HepG2 (cell line): ENCODE measurements around the gene ARL2. TPM values are rescaled to one million over a fixed set of nuclear protein-coding genes. Genes with fewer than 3 reads are reported as not detected.
A peak's percentile ranks its signal among the peaks of the same experiment; 100 is the strongest.

Source experiments
- HES4 ChIP-seq: sonication (generic); formaldehyde crosslinking; IDR thresholded peaks from 2 replicates; pipeline ENCODE4 v1.9.0; 2021; ENCODE audit warnings: mild to moderate bottlenecking, missing genetic modification reagents, borderline replicate concordance
- KAT7 ChIP-seq: IDR thresholded peaks from 2 replicates; pipeline ENCODE4 v1.6.1; 2018; ENCODE audit warnings: borderline replicate concordance, missing compliant biosample characterization
- LCORL ChIP-seq, 2 experiments: fragments of 450-650 bp in 1 of 2; sonication (generic) in 1 of 2; formaldehyde crosslinking in 1 of 2; IDR thresholded peaks; 2 replicates each; pipeline versions ENCODE4 v1.5.0 to v1.6.1; 2017 to 2020; ENCODE audit warnings: antibody characterized with exemption in 1 of 2, missing genetic modification reagents in 1 of 2
- MTF2 ChIP-seq: sonication (generic); formaldehyde crosslinking; IDR thresholded peaks from 2 replicates; pipeline ENCODE4 v1.5.0; 2020; ENCODE audit warnings: missing genetic modification reagents, borderline replicate concordance
- NR2F2 ChIP-seq: IDR thresholded peaks from 2 replicates; pipeline ENCODE4 v1.6.1; 2012; ENCODE audit warnings: low read depth, inconsistent platforms, borderline replicate concordance
- POLR2G ChIP-seq: fragments of 200-400 bp; formaldehyde crosslinking; IDR thresholded peaks from 2 replicates; pipeline ENCODE4 v1.6.1; 2018; ENCODE audit warnings: mild to moderate bottlenecking, low read depth, low read length, moderate library complexity
- SRSF1 ChIP-seq: fragments of 200-400 bp; formaldehyde crosslinking; optimal IDR thresholded peaks from 2 replicates; pipeline ENCODE3; 2017; ENCODE audit warnings: mild to moderate bottlenecking, low read depth, low read length, moderate library complexity
- U2AF2 ChIP-seq: fragments of 200-400 bp; formaldehyde crosslinking; IDR thresholded peaks from 2 replicates; pipeline ENCODE4 v1.6.1; 2017; ENCODE audit warnings: low read depth, mild to moderate bottlenecking, low read length
- ZC3H4 ChIP-seq: sonication (generic); formaldehyde crosslinking; IDR thresholded peaks from 2 replicates; pipeline ENCODE4 v1.4.0; 2020; ENCODE audit warnings: missing genetic modification reagents, borderline replicate concordance
- ZFY ChIP-seq: sonication (generic); formaldehyde crosslinking; IDR thresholded peaks from 2 replicates; pipeline ENCODE4 v1.4.0; 2020; ENCODE audit warnings: missing genetic modification reagents
- ZNF24 ChIP-seq: fragments of 450-650 bp; IDR thresholded peaks from 2 replicates; pipeline ENCODE4 v1.6.1; 2017; ENCODE audit warnings: antibody characterized with exemption, mild to moderate bottlenecking
- ZNF543 ChIP-seq: sonication (generic); formaldehyde crosslinking; IDR thresholded peaks from 2 replicates; pipeline ENCODE4 v1.4.0; 2020; ENCODE audit warnings: mild to moderate bottlenecking, missing genetic modification reagents
- ZNF598 ChIP-seq: sonication (generic); formaldehyde crosslinking; IDR thresholded peaks from 2 replicates; pipeline ENCODE4 v1.5.1; 2020; ENCODE audit warnings: mild to moderate bottlenecking, missing genetic modification reagents, borderline replicate concordance
- ZNF678 ChIP-seq: sonication (generic); formaldehyde crosslinking; IDR thresholded peaks from 2 replicates; pipeline ENCODE4 v1.4.0; 2020; ENCODE audit warnings: mild to moderate bottlenecking, missing genetic modification reagents
- polyA plus RNA-seq, 8 experiments: library from polyadenylated mRNA; depleted of rRNA in 3 of 8; stranded (reverse) in 7 of 8; unstranded in 1 of 8; fragments of >200 nt; fragmentation: Illumina TruSeq in 4 of 8; extraction: Trizol in 4 of 8; gene quantifications; 2 replicates each; pipeline versions ENCODE4 v1.2.1 to v1.2.3, GENCODE V29; 2011 to 2016; ENCODE audit warnings: low read depth in 4 of 8, missing spikeins in 1 of 8, mixed read lengths in 1 of 8; ENCODE audit not compliant: insufficient read depth in 1 of 8
- total RNA-seq, 5 experiments: library from RNA; depleted of rRNA; stranded (reverse); fragments of >200 nt; fragmentation: Illumina TruSeq; extraction: Trizol; gene quantifications; 2 replicates each; pipeline ENCODE4 v1.2.3, GENCODE V29; 2016; ENCODE audit warnings: low read depth in 1 of 5
- TF ChIP-seq, protein P1 (sequence below): sonication (generic); formaldehyde crosslinking; IDR thresholded peaks from 2 replicates; pipeline ENCODE4 v1.4.0; 2020; ENCODE audit warnings: mild to moderate bottlenecking, missing genetic modification reagents, borderline replicate concordance
- TF ChIP-seq, protein P2 (sequence below): sonication (generic); formaldehyde crosslinking; IDR thresholded peaks from 2 replicates; pipeline ENCODE4 v1.8.1; 2023; ENCODE audit warnings: mild to moderate bottlenecking, missing genetic modification reagents, borderline replicate concordance
- TF ChIP-seq, protein P3 (sequence below): sonication (generic); formaldehyde crosslinking; IDR thresholded peaks from 2 replicates; pipeline ENCODE4 v1.8.1; 2023; ENCODE audit warnings: missing genetic modification reagents, mild to moderate bottlenecking, borderline replicate concordance
- TF ChIP-seq, protein P4 (sequence below): sonication (generic); formaldehyde crosslinking; IDR thresholded peaks from 2 replicates; pipeline ENCODE4 v1.5.0; 2020; ENCODE audit warnings: mild to moderate bottlenecking, missing genetic modification reagents, moderate library complexity
- TF ChIP-seq, protein P5 (sequence below): sonication (generic); formaldehyde crosslinking; IDR thresholded peaks from 2 replicates; pipeline ENCODE4 v1.8.0; 2022; ENCODE audit warnings: mild to moderate bottlenecking, missing genetic modification reagents, moderate library complexity
- TF ChIP-seq, protein P6 (sequence below): IDR thresholded peaks from 2 replicates; pipeline ENCODE4 v1.6.1; 2018; ENCODE audit warnings: missing genetic modification reagents, mild to moderate bottlenecking, missing compliant biosample characterization

ARL2 gene
- total and polyA plus RNA-seq, 2 of the 13 experiments (the other 11 are each of a cell fraction or from before 2014, with no cell fraction given) = 82.9 to 84.4 TPM

DNA sequence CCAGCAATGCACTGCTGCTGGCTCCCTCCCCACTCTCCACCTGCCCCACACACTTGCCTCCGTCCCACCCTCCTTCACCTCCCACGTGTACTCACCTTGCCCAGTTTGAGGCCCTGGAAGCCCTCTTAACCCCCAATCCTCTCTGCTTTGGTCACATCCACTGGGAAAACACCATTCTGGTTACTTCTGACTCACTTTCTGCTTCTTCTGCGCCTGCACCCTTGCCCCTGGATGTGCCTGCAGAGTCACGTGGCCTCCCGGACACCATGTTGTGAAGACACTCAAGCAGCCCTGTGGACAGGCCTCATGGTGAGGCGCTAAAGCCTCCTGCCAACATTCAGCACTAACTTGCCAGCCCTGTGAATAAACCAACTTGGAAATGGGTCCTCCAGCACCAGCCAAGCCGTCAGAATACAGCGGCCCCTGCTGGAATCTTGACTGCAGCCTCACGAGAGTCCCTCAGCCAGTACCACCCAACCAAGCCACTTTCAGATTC is 47.0 kb downstream of the ARL2 start (continued):
- TF ChIP-seq, protein P1, sequence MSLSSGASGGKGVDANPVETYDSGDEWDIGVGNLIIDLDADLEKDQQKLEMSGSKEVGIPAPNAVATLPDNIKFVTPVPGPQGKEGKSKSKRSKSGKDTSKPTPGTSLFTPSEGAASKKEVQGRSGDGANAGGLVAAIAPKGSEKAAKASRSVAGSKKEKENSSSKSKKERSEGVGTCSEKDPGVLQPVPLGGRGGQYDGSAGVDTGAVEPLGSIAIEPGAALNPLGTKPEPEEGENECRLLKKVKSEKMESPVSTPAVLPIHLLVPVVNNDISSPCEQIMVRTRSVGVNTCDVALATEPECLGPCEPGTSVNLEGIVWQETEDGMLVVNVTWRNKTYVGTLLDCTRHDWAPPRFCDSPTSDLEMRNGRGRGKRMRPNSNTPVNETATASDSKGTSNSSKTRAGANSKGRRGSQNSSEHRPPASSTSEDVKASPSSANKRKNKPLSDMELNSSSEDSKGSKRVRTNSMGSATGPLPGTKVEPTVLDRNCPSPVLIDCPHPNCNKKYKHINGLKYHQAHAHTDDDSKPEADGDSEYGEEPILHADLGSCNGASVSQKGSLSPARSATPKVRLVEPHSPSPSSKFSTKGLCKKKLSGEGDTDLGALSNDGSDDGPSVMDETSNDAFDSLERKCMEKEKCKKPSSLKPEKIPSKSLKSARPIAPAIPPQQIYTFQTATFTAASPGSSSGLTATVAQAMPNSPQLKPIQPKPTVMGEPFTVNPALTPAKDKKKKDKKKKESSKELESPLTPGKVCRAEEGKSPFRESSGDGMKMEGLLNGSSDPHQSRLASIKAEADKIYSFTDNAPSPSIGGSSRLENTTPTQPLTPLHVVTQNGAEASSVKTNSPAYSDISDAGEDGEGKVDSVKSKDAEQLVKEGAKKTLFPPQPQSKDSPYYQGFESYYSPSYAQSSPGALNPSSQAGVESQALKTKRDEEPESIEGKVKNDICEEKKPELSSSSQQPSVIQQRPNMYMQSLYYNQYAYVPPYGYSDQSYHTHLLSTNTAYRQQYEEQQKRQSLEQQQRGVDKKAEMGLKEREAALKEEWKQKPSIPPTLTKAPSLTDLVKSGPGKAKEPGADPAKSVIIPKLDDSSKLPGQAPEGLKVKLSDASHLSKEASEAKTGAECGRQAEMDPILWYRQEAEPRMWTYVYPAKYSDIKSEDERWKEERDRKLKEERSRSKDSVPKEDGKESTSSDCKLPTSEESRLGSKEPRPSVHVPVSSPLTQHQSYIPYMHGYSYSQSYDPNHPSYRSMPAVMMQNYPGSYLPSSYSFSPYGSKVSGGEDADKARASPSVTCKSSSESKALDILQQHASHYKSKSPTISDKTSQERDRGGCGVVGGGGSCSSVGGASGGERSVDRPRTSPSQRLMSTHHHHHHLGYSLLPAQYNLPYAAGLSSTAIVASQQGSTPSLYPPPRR (CRISPR knock-in tag) = no peak
- TF ChIP-seq, protein P2, sequence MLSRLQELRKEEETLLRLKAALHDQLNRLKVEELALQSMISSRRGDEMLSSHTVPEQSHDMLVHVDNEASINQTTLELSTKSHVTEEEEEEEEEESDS (CRISPR knock-in tag) = no peak
- no peak for TF ChIP-seq ZC3H4 (CRISPR knock-in tag)
- no peak for TF ChIP-seq POLR2G
- TF ChIP-seq MTF2 (CRISPR knock-in tag) = no peak
- TF ChIP-seq, protein P3, sequence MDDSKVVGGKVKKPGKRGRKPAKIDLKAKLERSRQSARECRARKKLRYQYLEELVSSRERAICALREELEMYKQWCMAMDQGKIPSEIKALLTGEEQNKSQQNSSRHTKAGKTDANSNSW (CRISPR knock-in tag) = no peak
- no peak for TF ChIP-seq NR2F2
- TF ChIP-seq SRSF1 = no peak
- TF ChIP-seq ZNF543 = no peak
- no peak for TF ChIP-seq U2AF2
- TF ChIP-seq, protein P4, sequence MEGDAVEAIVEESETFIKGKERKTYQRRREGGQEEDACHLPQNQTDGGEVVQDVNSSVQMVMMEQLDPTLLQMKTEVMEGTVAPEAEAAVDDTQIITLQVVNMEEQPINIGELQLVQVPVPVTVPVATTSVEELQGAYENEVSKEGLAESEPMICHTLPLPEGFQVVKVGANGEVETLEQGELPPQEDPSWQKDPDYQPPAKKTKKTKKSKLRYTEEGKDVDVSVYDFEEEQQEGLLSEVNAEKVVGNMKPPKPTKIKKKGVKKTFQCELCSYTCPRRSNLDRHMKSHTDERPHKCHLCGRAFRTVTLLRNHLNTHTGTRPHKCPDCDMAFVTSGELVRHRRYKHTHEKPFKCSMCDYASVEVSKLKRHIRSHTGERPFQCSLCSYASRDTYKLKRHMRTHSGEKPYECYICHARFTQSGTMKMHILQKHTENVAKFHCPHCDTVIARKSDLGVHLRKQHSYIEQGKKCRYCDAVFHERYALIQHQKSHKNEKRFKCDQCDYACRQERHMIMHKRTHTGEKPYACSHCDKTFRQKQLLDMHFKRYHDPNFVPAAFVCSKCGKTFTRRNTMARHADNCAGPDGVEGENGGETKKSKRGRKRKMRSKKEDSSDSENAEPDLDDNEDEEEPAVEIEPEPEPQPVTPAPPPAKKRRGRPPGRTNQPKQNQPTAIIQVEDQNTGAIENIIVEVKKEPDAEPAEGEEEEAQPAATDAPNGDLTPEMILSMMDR (CRISPR knock-in tag) = peak; percentile 71
- TF ChIP-seq, protein P5, sequence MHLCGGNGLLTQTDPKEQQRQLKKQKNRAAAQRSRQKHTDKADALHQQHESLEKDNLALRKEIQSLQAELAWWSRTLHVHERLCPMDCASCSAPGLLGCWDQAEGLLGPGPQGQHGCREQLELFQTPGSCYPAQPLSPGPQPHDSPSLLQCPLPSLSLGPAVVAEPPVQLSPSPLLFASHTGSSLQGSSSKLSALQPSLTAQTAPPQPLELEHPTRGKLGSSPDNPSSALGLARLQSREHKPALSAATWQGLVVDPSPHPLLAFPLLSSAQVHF (CRISPR knock-in tag) = no peak
- TF ChIP-seq ZNF598 (CRISPR knock-in tag) = no peak
- TF ChIP-seq, protein P6, sequence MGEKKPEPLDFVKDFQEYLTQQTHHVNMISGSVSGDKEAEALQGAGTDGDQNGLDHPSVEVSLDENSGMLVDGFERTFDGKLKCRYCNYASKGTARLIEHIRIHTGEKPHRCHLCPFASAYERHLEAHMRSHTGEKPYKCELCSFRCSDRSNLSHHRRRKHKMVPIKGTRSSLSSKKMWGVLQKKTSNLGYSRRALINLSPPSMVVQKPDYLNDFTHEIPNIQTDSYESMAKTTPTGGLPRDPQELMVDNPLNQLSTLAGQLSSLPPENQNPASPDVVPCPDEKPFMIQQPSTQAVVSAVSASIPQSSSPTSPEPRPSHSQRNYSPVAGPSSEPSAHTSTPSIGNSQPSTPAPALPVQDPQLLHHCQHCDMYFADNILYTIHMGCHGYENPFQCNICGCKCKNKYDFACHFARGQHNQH (CRISPR knock-in tag) = no peak
- no peak for TF ChIP-seq KAT7 (CRISPR knock-in tag)
- no peak for TF ChIP-seq ZNF24
- TF ChIP-seq ZFY (CRISPR knock-in tag) = 0 out of 2 replicates have a peak, but pooled peaks have one; percentile 15
- no peak for TF ChIP-seq ZNF678 (CRISPR knock-in tag)
- TF ChIP-seq HES4 (CRISPR knock-in tag) = no peak
- no peak for TF ChIP-seq LCORL (IDR thresholded peaks at IDR 0.05)
- 0 out of 2 replicates have a peak, but pooled peaks have one; percentile 32 for TF ChIP-seq LCORL (CRISPR knock-in tag; IDR thresholded peaks at IDR 0.05)
